H9 (cell line): Measurements from ENCODE around the gene FOXC2. TPM values are rescaled to one million over a fixed set of nuclear protein-coding genes. Genes with fewer than 3 reads are reported as not detected.

Experiments
- DNase-seq: peaks from one replicate; pipeline ENCODE4 v3.0.0-alpha.2; 2017
- H2AFZ ChIP-seq: one replicate; pipeline ENCODE4 v1.6.1; 2013; ENCODE audit warnings: mild to moderate bottlenecking, low read length, control low read depth, moderate library complexity
- H2AK5ac ChIP-seq: 2 replicates; pipeline ENCODE4 v1.6.1; 2013; ENCODE audit warnings: low read length, control low read depth, mixed read lengths; ENCODE audit not compliant: insufficient read length
- H2BK120ac ChIP-seq: one replicate; pipeline ENCODE4 v1.6.1; 2013; ENCODE audit warnings: low read depth, mild to moderate bottlenecking, low read length, control low read depth, inconsistent platforms; ENCODE audit not compliant: poor library complexity, severe bottlenecking
- H2BK12ac ChIP-seq: 2 replicates; pipeline ENCODE4 v1.6.1; 2013; ENCODE audit warnings: low read length, control low read depth, mixed read lengths, low read depth; ENCODE audit not compliant: insufficient read length
- H2BK15ac ChIP-seq: 2 replicates; pipeline ENCODE4 v1.6.1; 2013; ENCODE audit warnings: low read depth, low read length, control low read depth
- H2BK20ac ChIP-seq: one replicate; pipeline ENCODE4 v1.6.1; 2013; ENCODE audit warnings: low read depth, mild to moderate bottlenecking, low read length, control low read depth, inconsistent platforms; ENCODE audit not compliant: poor library complexity, severe bottlenecking
- H2BK5ac ChIP-seq: 2 replicates; pipeline ENCODE4 v1.6.1; 2013; ENCODE audit warnings: low read length, control low read depth, mixed read lengths; ENCODE audit not compliant: insufficient read length
- H3K14ac ChIP-seq: 2 replicates; pipeline ENCODE4 v1.6.1; 2013; ENCODE audit warnings: low read length, control low read depth; ENCODE audit not compliant: insufficient read depth
- H3K18ac ChIP-seq: 2 replicates; pipeline ENCODE4 v1.6.1; 2013; ENCODE audit warnings: low read depth, mild to moderate bottlenecking, mixed read lengths, low read length, control low read depth; ENCODE audit not compliant: insufficient read length
- H3K23ac ChIP-seq: 2 replicates; pipeline ENCODE4 v1.6.1; 2013; ENCODE audit warnings: low read length, control low read depth, mixed read lengths, low read depth; ENCODE audit not compliant: insufficient read length
- H3K23me2 ChIP-seq: 2 replicates; pipeline ENCODE4 v1.6.1; 2013; ENCODE audit warnings: low read depth, mild to moderate bottlenecking, mixed read lengths, low read length, control low read depth; ENCODE audit not compliant: insufficient read length, poor library complexity, severe bottlenecking
- H3K27ac ChIP-seq: 2 replicates; pipeline ENCODE4 v1.5.1; 2013; ENCODE audit warnings: low read length, control low read depth, mixed read lengths, low read depth; ENCODE audit not compliant: insufficient read length
- H3K27me3 ChIP-seq: 2 replicates; pipeline ENCODE4 v1.6.1; 2013; ENCODE audit warnings: low read length, control low read depth, inconsistent platforms; ENCODE audit not compliant: insufficient read depth
- H3K4ac ChIP-seq: 2 replicates; pipeline ENCODE4 v1.6.1; 2013; ENCODE audit warnings: low read depth, mild to moderate bottlenecking, control low read depth, inconsistent platforms, low read length, moderate library complexity
- H3K4me1 ChIP-seq: 2 replicates; pipeline ENCODE4 v1.6.1; 2013; ENCODE audit warnings: low read length, control low read depth, inconsistent platforms; ENCODE audit not compliant: insufficient read depth
- H3K4me2 ChIP-seq: 2 replicates; pipeline ENCODE4 v1.6.1; 2013; ENCODE audit warnings: low read length, control low read depth, mixed read lengths; ENCODE audit not compliant: insufficient read length, insufficient read depth
- H3K56ac ChIP-seq: 2 replicates; pipeline ENCODE4 v1.6.1; 2013; ENCODE audit warnings: low read depth, mild to moderate bottlenecking, mixed read lengths, low read length, control low read depth; ENCODE audit not compliant: insufficient read length
- H3K79me1 ChIP-seq: 2 replicates; pipeline ENCODE4 v1.6.1; 2013; ENCODE audit warnings: low read depth, mild to moderate bottlenecking, moderate library complexity, low read length, control low read depth, inconsistent platforms; ENCODE audit not compliant: insufficient read depth, poor library complexity, severe bottlenecking
- H3K79me2 ChIP-seq: 2 replicates; pipeline ENCODE4 v1.6.1; 2013; ENCODE audit warnings: low read length, control low read depth, inconsistent platforms; ENCODE audit not compliant: insufficient read depth
- H3K9ac ChIP-seq: 2 replicates; pipeline ENCODE4 v1.6.1; 2013; ENCODE audit warnings: low read length, control low read depth, mixed read lengths; ENCODE audit not compliant: insufficient read length; ENCODE audit errors: extremely low read depth
- H3K9me3 ChIP-seq: one replicate; pipeline ENCODE4 v1.6.1; 2013; ENCODE audit warnings: low read depth, low read length, inconsistent platforms; ENCODE audit not compliant: control insufficient read depth
- H3T11ph ChIP-seq: one replicate; pipeline ENCODE4 v1.6.1; 2013; ENCODE audit warnings: mild to moderate bottlenecking, low read length, control low read depth, inconsistent platforms
- H4K20me1 ChIP-seq: one replicate; pipeline ENCODE4 v1.6.1; 2013; ENCODE audit not compliant: control insufficient read depth, insufficient read length, insufficient read depth
- H4K5ac ChIP-seq: 2 replicates; pipeline ENCODE4 v1.6.1; 2013; ENCODE audit warnings: low read depth, mild to moderate bottlenecking, mixed read lengths, low read length, control low read depth; ENCODE audit not compliant: insufficient read length
- H4K8ac ChIP-seq: replicated peaks from 2 replicates; pipeline ENCODE4 v1.6.1; 2013; ENCODE audit warnings: low read length, control low read depth, mixed read lengths, low read depth; ENCODE audit not compliant: insufficient read length
- H4K91ac ChIP-seq: 2 replicates; pipeline ENCODE4 v1.6.1; 2013; ENCODE audit warnings: low read depth, mild to moderate bottlenecking, moderate library complexity, mixed read lengths, low read length, control low read depth; ENCODE audit not compliant: insufficient read length
- H3K27ac Mint-ChIP-seq, 3 experiments: 2 replicates in 2 of 3; 3 replicates in 1 of 3; pipeline ENCODE4 v1.8.0; 2020 to 2021; ENCODE audit warnings: mixed read lengths in 3 of 3, mild to moderate bottlenecking in 1 of 3, moderate library complexity in 1 of 3
- H3K27me3 Mint-ChIP-seq: 2 replicates; pipeline ENCODE4 v1.8.0; 2021; ENCODE audit warnings: low read depth, mild to moderate bottlenecking, moderate library complexity, mixed read lengths
- H3K36me3 Mint-ChIP-seq, 3 experiments: 2 replicates in 2 of 3; 3 replicates in 1 of 3; pipeline ENCODE4 v1.8.0; 2020 to 2021; ENCODE audit warnings: low read depth in 3 of 3, mixed read lengths in 3 of 3; ENCODE audit not compliant: insufficient read depth in 1 of 3
- H3K4me1 Mint-ChIP-seq, 2 experiments: 2 replicates each; pipeline ENCODE4 v1.8.0; 2020; ENCODE audit warnings: mixed read lengths in 2 of 2
- H3K4me3 Mint-ChIP-seq, 2 experiments: 2 replicates in 1 of 2; 3 replicates in 1 of 2; pipeline ENCODE4 v1.8.0; 2020 to 2021; ENCODE audit warnings: mild to moderate bottlenecking in 2 of 2, mixed read lengths in 2 of 2, moderate library complexity in 1 of 2
- H3K9me3 Mint-ChIP-seq, 2 experiments: 2 replicates in 1 of 2; 3 replicates in 1 of 2; pipeline ENCODE4 v1.8.0; 2020; ENCODE audit warnings: mild to moderate bottlenecking in 2 of 2, mixed read lengths in 2 of 2, moderate library complexity in 1 of 2
- CTCF ChIP-seq: fragments of 200-600 bp; sonication (generic); conservative IDR thresholded peaks from 3 replicates; pipeline ENCODE4 v1.8.0; 2021; ENCODE audit warnings: antibody characterized with exemption, mild to moderate bottlenecking
- WGBS: extraction: QIAGEN DNeasy Blood & Tissue Kit; methylation state at CpG from one replicate; pipeline ENCODE4 v1.1.7; 2013; ENCODE audit warnings: missing lambda C conversion rate, low lambda C conversion rate, mixed read lengths; ENCODE audit not compliant: insufficient read length; ENCODE audit errors: extremely low coverage; 5-methylcytosine and 5-hydroxymethylcytosine counted together
- total RNA-seq: library from RNA; stranded (reverse); gene quantifications from 2 replicates; pipeline ENCODE4 v1.2.1, GENCODE V29; 2021

Gene FOXC2
- total RNA-seq, 1 experiment from 2014 or later, result not detected

- Histone ChIP-seq H3K14ac (no peak overlapping the region), H3K18ac (no peak overlapping the region), H2AK5ac (no peak overlapping the region), H4K20me1 (no peaks in the 10 kb centered on the region), H2BK120ac (no peak overlapping the region), H3K4me2 (no peak overlapping the region), H3K56ac (no peak overlapping the region), H3K4ac (no peak overlapping the region), H3K9me3 (no peaks in the 10 kb centered on the region), H3K27ac (no peak overlapping the region), H2BK20ac (no peak overlapping the region), H3T11ph (no peak overlapping the region), H2BK15ac (no peak overlapping the region), H3K27me3 (no peaks in the 10 kb centered on the region), H3K23ac (no peak overlapping the region), H2AFZ (no peak overlapping the region), H3K23me2 (no peaks in the 10 kb centered on the region), H2BK5ac (no peak overlapping the region), H4K5ac (no peak overlapping the region), H3K4me1 (no peaks in the 10 kb centered on the region), H3K9ac (no peak overlapping the region), H3K79me2 (no peaks in the 10 kb centered on the region), H2BK12ac (no peak overlapping the region), H4K91ac (no peak overlapping the region), H4K8ac (no peak overlapping the region), H3K79me1 (no peaks in the 10 kb centered on the region)
- no peaks in the 10 kb centered on the region for H3K9me3 Mint-ChIP-seq
- no peak for DNase-seq
- peaks cover 35% of the 10 kb centered on the region for H3K27me3 Mint-ChIP-seq
- H3K36me3 Mint-ChIP-seq, result no peaks in the 10 kb centered on the region
- WGBS, result no CpG with 5 or more reads among the region's 22 CpGs
- peaks cover 0 to 4% of the 10 kb centered on the region in 2 experiments; a peak in 1 of 4 replicates for H3K4me1 Mint-ChIP-seq
- no peak overlapping the region for H3K27ac Mint-ChIP-seq
- no peak for TF ChIP-seq CTCF
- H3K4me3 Mint-ChIP-seq, result no peak overlapping the region
Measured at GRCh38 chr16:86598607-86599565, 32.3 kb downstream of the FOXC2 start.
